GM21619 (cell line): ENCODE results near the gene FOSB.
A peak's percentile ranks its signal among the peaks of the same experiment; 100 is the strongest.

Source experiments
- ATAC-seq: cut with Tn5 transposase; IDR thresholded peaks from one replicate; pipeline ENCODE4 v1.9.1; 2021; ENCODE audit not compliant: unreplicated experiment

FOSB gene

DNA sequence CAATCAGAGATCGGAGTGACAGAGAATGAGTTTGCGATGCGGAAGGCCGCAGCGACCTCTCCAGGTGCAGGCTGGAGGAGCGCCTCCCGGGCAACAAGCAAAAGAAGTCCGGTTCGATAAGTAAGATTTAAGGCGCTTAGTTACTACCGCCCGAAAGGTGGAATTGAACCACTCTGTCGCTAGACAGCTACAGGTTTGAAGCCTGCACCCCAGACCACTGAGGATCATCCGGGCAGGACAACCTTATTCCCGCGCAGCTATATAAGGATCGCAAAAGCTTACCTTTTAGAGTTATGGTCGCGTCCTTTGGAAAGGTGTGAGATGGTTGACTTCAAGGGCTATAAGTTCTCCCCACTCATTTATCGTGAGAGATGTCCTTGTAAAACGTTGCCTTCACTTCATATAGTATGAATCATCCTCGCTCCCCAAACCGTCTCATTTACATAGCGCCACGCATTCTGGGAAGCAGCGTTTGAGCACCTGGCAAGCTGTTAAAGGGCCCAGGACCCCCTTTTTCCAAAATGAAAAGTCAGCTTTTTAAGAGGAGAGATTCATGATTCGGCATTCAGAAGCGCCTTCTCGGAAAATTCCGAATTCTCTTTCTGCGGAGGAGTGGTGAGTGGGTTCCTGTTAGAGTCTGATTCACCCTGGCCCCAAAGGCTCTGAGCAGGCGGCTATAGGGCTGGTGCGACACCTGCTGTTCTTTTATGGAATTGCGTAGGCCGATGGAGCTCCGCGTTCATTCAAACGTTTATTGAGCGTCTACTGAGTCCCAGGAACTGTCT lies 10.8 kb downstream of the FOSB start:
- ATAC-seq: peak; percentile 66

DNA sequence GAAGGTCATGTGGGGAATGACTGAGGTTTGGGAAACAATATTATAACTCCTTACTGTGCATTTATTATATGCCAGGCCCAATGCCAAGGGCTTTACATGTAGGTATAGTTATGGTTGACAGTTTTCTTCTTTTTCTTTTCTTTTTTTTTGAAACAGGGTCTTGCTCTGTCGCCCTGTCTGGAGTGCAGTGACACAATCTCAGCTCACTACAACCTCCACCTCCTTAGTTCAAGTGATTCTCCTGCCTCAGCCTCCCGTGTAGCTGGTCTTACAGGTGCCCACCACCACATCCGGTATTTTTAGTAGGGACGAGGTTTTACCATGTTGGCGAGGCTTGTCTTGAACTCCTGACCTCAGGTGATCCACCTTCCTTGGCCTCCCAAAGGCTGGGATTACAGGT lies 15.2 kb downstream of the FOSB start:
- ATAC-seq: no peak

DNA sequence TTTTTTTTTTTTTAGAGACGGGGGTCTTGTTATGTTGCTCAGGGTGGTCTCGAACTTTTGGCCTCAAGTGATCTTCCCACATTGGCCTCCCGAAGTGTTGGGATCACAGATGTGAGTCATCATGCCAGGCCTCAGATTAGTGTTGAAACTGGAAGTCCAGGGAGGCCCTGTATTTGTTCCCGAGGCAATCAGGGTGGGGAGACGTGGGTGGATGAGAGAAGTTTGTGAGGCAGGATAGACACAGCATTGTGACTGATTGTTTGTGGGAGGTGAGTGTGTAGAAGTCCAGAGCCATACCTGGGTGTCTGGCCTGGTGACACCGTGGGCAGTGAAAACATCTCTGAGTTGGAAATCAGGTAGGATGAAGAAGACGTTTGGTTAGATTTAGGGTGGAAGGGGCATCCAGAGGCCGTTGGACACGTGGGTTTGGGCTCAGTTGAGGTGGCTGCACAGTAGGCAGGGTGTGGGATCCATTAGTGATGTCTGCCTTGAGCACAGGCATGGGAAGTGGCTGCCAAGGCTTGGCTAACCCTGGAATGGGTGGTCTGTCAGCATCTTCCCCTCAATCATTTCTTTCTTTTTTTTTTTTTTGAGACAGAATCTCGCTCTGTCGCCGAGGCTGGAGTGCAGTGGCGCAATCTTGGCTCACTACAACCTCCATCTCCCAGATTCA lies 16.6 kb downstream of the FOSB start:
- ATAC-seq: no peak

DNA sequence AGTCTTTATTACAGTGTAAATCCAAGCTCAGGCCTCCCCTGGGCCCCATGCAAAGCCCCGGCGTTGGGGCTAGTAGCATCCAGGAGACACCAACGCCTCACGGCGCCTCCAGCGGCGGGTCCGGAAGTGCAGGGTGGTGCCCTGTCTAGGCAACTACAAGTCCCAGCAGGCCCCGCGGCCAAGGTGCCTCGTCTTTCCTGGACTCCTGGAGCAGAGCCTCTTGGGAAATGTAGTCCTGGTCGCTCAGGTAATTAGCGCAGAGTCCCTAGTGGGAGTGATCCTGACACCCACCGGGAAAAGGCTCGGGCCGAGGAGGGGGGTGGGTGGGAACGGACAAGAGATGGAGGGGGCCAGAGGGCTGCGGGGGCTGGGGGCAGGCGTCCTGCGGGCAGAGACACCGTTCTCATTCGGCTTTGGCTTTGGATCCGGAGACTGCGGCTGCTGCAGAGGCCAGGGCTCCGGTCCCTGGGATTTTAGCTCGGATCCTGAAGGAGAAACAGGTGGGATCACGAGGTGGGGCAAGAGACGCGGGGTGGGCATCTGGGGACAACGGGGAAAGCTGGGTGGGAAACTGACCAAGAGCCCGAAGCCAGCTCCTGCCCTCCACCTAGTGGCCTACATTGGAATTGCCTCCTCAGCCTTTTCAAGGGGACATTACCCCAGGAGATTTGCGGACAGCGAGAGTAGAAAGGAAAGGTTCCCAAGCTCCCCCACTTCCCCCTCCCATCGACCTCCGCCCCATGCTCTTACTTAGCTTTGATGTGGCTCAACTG lies 17.7 kb downstream of the FOSB start:
- peak; percentile 86 for ATAC-seq

DNA sequence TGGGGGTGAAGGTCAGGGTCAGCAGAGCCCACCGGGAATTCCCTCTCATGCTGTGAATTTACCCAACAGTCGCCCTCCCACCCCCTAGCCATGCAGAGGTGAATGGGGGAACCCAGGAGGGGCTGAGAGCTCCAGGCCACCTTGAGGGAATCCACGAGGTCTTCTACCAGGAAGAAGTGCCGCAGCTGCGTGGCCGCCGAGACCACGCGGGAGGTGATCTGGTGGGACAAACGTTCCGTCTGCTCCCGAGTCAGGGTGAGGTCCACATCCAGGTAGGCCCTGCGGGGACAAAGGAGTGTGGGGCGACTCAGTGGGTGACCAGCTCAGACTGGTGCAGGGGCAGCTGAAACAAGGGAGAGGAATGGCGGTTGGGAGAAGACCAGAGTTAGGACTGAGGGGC lies 20.9 kb downstream of the FOSB start:
- no peak for ATAC-seq

DNA sequence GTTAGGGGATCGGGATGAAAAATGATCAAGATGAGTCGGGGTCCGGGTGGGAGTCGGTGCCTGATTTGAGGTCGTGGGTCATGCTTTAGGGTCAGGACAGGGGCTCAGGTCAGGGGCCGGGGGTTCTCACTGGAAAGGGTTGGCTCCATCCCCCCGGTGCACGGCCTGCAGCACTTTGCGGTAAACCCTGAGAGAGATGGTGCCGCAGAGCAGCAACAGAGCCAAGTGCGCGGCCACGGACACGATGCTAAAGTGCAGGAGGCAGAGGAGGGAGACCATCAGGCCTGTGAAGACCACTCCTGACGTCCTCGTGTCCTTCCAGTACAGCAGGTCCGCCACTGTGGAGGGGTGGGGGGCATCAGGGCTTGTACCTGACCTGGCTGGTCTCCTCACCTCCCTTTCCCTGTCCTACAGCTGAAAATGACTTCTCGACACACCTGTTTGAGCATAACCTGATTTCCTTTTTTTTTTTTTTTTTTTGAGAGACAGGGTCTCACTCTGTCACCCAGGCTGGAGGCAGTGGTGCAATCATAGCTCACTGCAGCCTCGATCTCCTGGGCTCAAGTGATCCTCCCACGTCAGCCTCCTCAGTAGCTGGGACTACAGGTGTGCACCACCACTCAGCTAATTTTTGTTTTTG lies 21.5 kb downstream of the FOSB start:
- ATAC-seq: no peak

DNA sequence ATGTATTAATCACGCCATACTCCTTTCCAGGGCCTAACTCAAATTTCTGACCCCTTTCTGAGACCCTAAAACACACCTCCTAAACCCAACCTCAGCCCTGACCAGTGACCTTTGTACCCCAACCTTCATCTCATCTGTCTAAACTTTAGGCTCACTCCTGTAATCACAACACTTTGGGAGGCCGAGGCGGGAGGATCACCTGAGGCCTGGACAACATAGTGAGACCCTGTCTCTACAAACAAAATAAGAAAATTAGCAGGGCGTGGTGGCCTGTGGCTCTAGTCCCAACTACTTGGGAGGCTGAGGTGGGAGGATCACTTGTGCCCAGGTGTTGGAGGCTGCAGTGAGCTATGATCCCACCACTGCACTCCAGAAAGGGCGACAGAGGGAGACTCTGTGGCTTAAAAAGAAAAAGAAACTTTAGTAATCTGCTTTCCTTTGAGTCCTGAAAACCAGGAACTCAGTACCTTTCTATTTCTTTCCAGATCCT lies 24.4 kb downstream of the FOSB start:
- no peak for ATAC-seq

DNA sequence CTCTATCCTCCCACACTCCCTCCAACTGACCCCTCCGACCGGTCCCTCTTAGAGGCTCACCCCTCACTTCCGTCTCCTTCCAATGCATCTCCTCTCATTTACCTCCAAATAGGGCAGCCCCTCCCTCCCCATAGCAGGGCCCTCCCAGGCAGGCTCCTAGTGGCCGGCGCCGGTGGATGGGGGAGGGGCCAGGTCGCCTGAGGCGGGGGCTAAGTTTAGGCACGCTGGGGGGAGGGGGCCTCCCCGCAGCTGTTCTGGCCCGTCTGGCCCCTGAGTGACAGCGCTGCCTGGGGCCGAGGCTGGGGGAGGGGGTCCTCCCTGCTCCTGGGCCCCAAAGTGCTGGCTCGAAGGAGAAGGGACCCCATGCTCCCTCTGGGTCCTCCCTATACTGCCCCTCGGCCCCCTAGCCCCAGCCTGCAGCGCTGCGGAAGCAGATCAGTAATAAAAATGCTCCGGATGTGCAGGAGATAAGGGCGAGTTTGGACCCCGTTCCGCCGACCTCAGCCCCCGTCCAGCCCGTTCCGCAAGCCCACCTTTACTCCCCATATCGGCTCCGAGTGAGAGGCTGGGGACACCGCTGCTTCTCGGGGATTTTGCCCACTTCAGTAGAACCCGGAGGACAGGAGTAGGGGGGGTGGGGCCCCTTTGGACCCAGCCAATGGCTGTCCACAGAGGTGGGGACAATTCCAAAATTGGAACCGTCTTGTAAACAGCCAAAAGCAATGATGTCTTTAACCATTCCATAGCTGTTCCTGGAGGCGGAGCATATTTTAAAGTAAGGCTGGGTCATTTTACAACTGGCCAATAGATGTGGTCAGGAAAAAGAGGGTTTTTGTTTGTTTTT lies 25.1 kb downstream of the FOSB start:
- no peak for ATAC-seq

DNA sequence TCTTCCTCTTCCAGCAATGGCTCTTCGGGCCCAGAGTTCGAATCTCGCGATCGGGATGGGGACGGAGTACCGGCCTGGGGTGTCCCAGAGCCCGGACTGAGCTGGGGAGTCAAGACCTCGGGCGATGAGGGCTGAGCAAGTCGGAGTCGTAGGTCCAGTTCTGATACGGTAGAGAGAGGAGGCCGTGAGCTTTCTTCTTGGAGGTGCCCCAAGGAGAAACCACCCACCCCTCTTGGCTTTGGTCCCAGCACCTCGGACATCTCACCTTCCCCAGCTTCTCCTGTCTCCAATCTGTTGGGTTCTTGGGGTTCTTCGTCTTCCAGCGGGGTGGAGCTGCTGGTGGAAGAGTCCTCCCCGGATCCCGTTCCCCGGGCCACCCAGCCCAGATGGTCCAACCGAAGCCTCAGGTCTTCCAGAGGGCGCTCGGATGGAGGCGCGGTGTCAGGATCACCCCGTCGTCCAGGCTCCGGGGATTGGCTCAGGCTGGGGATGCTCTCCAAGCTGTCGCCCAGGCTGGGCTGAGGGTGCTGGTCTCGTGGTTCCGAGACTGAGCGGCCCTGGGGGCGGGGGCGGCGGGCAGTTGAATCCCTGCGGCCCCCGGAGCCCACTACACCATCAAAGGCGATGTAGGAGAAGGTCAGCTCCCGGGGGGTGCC lies 26.6 kb downstream of the FOSB start:
- ATAC-seq: no peak

DNA sequence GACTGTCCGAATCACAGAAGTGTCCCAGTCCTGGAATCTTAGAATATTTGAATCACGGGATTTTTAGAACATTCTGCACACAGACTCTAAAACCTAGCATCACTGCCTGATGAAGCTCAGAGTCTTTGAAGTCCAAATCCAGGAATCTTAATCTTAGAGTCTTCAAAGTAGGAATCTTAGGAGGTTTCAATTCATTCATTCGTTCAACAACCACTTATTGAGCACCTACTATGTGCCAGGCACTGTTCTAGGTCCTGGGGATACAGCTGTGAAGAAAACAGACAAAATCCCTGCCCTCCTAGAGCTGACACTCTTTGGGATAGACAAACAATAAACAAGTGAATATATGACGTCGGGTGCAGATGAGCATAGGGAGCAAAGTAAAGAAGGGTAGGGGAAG lies 27.4 kb downstream of the FOSB start:
- no peak for ATAC-seq

DNA sequence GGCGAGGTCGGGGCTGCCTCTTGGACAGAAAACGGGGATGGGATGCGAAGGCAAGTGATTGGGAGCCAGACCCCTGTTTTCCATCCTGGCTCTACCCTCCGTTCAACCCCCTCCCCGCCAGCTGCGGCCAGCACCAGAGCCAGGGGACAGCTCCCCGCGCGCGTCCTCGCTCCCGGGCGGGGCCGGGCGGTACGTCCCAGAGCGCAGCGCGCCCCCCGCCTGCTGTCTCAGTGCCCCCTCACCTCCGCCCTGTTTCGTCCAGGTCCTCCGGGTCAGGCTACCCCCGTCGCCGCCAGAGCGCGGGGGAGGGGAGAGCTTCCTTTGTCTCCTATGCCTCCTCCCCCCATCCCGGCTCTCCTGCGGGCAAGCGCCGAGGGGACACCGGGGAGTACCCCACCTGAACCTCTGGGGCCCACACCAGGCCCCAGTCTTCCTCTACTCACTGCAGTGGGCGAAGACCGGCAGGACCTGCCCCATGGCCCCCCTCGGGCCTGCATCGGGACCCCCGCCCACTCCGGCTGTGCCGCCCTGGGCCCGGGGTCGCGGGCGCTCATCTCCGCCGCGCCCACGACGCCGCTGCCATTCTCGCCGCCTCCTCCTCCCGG lies 28.7 kb downstream of the FOSB start:
- no peak for ATAC-seq

DNA sequence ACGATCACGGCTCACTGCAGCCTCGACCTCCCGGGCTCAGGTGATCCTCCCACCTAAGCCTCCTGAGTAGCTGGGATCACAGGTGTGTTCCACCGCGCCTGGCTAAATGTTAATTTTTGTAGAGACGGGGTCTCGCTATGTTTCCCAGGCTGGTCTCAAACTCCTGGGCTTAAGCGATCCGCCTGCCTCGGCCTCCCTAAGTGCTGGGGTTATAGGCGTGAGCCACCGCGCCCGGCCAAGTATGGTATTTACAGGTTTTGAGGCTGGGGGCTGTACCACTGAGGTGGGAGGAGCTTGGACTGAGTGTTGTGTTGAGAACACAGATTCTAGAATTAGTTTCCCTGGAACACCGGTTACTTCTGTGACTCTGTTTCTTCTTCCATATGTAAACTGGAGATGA lies 30.0 kb downstream of the FOSB start:
- no peak for ATAC-seq

DNA sequence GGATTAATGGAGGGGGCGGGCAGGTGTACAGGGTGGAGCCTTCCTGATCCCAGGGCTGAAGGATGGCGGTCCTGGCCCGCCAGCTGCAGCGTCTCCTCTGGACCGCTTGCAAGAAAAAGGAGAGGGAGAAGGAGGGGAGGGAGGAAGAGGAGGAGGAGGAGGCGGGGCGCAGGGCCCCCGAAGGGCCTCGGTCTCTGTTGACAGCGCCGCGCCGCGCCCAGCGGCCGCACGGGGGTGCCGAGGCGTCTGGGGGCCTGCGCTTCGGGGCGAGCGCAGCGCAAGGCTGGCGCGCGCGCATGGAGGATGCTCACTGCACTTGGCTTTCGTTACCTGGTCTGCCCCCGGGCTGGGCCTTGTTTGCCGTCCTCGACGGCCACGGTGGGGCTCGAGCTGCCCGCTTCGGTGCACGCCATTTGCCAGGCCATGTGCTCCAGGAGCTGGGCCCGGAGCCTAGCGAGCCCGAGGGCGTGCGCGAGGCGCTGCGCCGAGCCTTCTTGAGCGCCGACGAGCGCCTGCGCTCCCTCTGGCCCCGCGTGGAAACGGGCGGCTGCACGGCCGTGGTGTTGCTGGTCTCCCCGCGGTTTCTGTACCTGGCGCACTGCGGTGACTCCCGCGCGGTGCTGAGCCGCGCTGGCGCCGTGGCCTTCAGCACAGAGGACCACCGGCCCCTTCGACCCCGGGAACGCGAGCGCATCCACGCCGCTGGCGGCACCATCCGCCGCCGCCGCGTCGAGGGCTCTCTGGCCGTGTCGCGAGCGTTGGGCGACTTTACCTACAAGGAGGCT lies 30.8 kb downstream of the FOSB start, which contains the start of gene PPM1N:
PPM1N (plus strand) TSS at position 33 of the 785 bp plus-strand sequence; CDS start at position 63, 30 bp downstream.
- no peak for ATAC-seq

DNA sequence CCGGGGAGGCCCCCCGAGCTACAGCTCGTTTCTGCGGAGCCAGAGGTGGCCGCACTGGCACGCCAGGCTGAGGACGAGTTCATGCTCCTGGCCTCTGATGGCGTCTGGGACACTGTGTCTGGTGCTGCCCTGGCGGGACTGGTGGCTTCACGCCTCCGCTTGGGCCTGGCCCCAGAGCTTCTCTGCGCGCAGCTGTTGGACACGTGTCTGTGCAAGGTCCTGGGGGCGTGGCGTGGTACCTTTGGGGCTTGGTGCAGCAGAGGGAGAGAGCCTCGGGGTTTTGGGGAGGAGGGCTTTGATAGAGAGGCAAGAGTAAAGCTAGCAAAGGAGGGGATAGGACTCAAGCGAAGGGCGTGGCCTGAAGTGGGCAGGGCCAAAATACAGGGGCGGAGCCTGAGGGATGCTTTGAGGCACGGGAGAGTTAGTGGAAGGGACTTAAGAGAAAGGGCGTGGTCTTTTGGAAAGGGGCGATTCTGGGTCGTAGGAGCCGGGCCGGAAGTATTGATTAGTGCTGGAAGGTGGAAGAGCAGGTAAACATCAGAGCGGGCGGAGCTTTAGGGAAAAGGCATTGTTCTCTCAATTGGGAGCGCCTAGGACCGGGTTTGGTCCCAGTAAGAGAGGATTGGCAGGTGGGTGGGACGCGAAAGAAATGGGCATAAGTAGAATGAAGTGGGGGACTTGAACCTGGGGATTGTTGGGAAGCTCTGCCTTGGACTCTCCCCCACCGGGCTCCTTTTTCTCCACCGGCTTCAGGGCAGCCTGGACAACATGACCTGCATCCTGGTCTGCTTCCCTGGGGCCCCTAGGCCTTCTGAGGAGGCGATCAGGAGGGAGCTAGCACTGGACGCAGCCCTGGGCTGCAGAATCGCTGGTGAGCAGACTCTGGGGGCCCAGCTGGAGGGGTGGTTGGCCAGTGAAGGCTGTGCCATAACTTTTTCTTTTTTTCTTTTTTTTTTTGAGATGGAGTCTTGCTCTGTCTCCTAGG lies 31.7 kb downstream of the FOSB start:
- ATAC-seq: no peak

DNA sequence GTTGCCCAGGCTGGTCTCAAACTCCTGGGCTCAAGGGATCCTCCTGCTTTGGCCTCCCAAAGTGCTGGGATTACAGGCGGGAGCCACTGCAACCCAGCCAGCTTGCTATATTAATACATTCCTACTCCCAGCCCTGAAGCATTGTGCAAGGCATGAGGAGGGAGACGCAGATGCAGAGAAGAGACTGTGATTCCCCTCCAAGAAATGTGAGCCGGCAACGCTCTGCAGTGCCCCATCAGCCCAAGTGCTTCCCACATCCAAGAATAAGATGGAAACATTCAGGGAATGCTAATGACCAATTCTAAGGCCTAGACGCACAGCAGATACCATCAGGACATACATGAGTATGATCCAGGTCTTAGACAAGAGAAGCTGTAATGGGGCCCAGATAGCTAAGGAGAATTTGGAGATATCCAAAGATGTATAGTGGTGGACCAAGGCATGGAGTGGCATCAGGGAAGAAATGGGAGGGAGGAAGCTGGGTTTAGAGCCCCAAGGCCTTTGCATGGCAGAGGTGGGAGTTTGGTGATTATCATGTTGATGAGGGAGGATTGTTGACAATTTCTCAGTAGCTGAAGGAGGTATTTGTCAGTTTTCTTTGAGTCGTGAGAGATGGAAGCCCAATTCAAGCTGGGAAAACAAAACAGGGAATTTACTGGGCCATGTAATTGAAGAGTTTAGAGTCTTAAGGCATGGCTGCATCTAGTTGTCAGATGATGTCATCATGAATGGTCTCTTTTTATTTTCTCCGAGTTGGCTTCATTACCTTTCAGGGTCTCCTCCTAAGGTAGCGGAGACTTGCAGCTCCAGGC lies 33.3 kb downstream of the FOSB start:
- no peak for ATAC-seq

DNA sequence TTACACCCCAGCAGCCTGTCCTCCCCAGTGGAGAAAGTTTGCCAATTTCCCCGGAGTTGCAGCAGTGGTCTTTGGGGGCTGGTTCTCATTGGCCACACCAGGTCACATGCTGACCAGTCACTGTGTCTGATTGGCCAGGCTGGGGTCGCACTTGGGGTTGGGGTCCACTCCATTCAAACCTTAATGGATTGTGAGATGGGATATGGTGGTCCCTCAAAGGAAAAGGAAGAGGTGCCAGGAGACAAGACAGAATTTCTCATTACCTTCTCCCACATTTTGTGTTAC lies 33.9 kb downstream of the FOSB start:
- no peak for ATAC-seq

DNA sequence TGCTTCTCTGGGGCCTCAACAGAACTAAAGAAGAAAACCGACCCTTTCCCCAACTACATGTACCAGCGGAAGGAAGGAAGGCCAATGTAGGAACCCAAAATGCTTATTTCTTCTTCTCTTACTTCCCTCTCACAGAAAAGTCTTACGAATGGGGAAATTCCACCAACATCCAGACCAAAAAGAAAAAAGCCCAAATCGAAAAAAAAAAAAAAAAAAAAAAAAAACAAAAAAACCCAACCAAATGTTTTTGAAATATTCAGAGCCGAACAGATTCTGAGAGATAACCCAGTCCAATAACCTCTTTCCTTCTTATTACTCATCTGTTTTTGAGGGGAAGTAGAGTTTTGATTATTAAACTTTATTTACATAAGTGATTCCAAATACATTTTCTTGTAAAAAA lies 34.3 kb downstream of the FOSB start:
- no peak for ATAC-seq
